ENCODE data around the gene BMPR1B. TPM values are rescaled to one million over a fixed set of nuclear protein-coding genes. Genes with fewer than 3 reads are reported as not detected.

Gene BMPR1B
- total and polyA plus RNA-seq, 2 experiments from 2014 or later: 1.6 to 3.3 TPM

- H3K79me2 ChIP-seq: no peaks in the 10 kb centered on the region
- H3K27ac ChIP-seq: no peak overlapping the region
- H3K4me3 ChIP-seq: no peak overlapping the region
- H2AFZ ChIP-seq: no peak overlapping the region
- no peak overlapping the region for H3K4me2 ChIP-seq
- H3K9me2 ChIP-seq (replicated peaks; ENCODE audit: insufficient read depth): no peaks in the 10 kb centered on the region
- peaks cover 4% of the 10 kb centered on the region for H3K9me3 ChIP-seq (ENCODE audit: low read depth)
- no peak for TF ChIP-seq EZH2phosphoT487 (IDR thresholded peaks at IDR 0.05; ENCODE audit: low read depth, severe bottlenecking, unreplicated experiment)
- no peak for TF ChIP-seq EZH2 (IDR thresholded peaks at IDR 0.05; ENCODE audit: borderline replicate concordance)
- no peak for TF ChIP-seq CTCF (IDR thresholded peaks at IDR 0.05; ENCODE audit: poor library complexity)
- no peaks in the 10 kb centered on the region for H3K27me3 ChIP-seq
- H3K4me1 ChIP-seq (ENCODE audit: insufficient read depth): peaks cover 3% of the 10 kb centered on the region
- no peaks in the 10 kb centered on the region for H3K36me3 ChIP-seq (replicated peaks; ENCODE audit: insufficient read depth, low read depth)
- no peaks in the 10 kb centered on the region for H4K20me1 ChIP-seq (ENCODE audit: insufficient read depth, poor library complexity, severe bottlenecking)
- DNase-seq (ENCODE audit: low spot score): no peak
These were observed 208.1 kb downstream of the BMPR1B start for GRCh38 chr4:94965852-94966251.

GRCh38 chr4:94968493-94968892 is 210.7 kb downstream of the BMPR1B start:
- no peak overlapping the region for H3K4me3 ChIP-seq
- no peak overlapping the region for H3K4me2 ChIP-seq
- H3K9me3 ChIP-seq (ENCODE audit: low read depth): no peaks in the 10 kb centered on the region
- DNase-seq (ENCODE audit: low spot score): no peak
- H3K36me3 ChIP-seq (replicated peaks; ENCODE audit: insufficient read depth, low read depth): no peaks in the 10 kb centered on the region
- H3K27me3 ChIP-seq: no peaks in the 10 kb centered on the region
- H3K9me2 ChIP-seq (replicated peaks; ENCODE audit: insufficient read depth): no peaks in the 10 kb centered on the region
- no peaks in the 10 kb centered on the region for H4K20me1 ChIP-seq (ENCODE audit: insufficient read depth, poor library complexity, severe bottlenecking)
- TF ChIP-seq EZH2phosphoT487 (IDR thresholded peaks at IDR 0.05; ENCODE audit: low read depth, severe bottlenecking, unreplicated experiment) (no peak), EZH2 (IDR thresholded peaks at IDR 0.05; ENCODE audit: borderline replicate concordance) (no peak), CTCF (IDR thresholded peaks at IDR 0.05; ENCODE audit: poor library complexity) (no peak)
- no peak overlapping the region for H2AFZ ChIP-seq
- H3K4me1 ChIP-seq (ENCODE audit: insufficient read depth): no peaks in the 10 kb centered on the region
- 76% methylated on average over 4 of the region's 4 CpGs for WGBS (ENCODE audit: low lambda C conversion rate, missing lambda C conversion rate)
- no peaks in the 10 kb centered on the region for H3K79me2 ChIP-seq
- H3K27ac ChIP-seq: no peak overlapping the region

GRCh38 chr4:94970650-94971049 is 212.9 kb downstream of the BMPR1B start:
- Histone ChIP-seq H2AFZ (no peak overlapping the region), H3K27me3 (no peaks in the 10 kb centered on the region), H3K27ac (no peak overlapping the region), H3K36me3 (replicated peaks; ENCODE audit: insufficient read depth, low read depth) (no peaks in the 10 kb centered on the region), H3K79me2 (no peaks in the 10 kb centered on the region), H3K4me1 (ENCODE audit: insufficient read depth) (no peaks in the 10 kb centered on the region), H3K9me3 (ENCODE audit: low read depth) (no peaks in the 10 kb centered on the region), H4K20me1 (ENCODE audit: insufficient read depth, poor library complexity, severe bottlenecking) (no peaks in the 10 kb centered on the region), H3K4me2 (no peak overlapping the region), H3K9me2 (replicated peaks; ENCODE audit: insufficient read depth) (no peaks in the 10 kb centered on the region), H3K4me3 (no peak overlapping the region)
- TF ChIP-seq CTCF (IDR thresholded peaks at IDR 0.05; ENCODE audit: poor library complexity): no peak
- TF ChIP-seq EZH2 (IDR thresholded peaks at IDR 0.05; ENCODE audit: borderline replicate concordance): no peak
- no peak for TF ChIP-seq EZH2phosphoT487 (IDR thresholded peaks at IDR 0.05; ENCODE audit: low read depth, severe bottlenecking, unreplicated experiment)
- 50% methylated on average over 1 of the region's 1 CpG for WGBS (ENCODE audit: low lambda C conversion rate, missing lambda C conversion rate)
- DNase-seq (ENCODE audit: low spot score): no peak

GRCh38 chr4:94974773-94975172 is 217.0 kb downstream of the BMPR1B start:
- H3K9me3 ChIP-seq (ENCODE audit: low read depth): no peaks in the 10 kb centered on the region
- H3K79me2 ChIP-seq: no peaks in the 10 kb centered on the region

More at GRCh38 chr4:94974773-94975172, 217.0 kb downstream of the BMPR1B start:
- no peak for DNase-seq (ENCODE audit: low spot score)
- TF ChIP-seq CTCF (IDR thresholded peaks at IDR 0.05; ENCODE audit: poor library complexity) (no peak), EZH2 (IDR thresholded peaks at IDR 0.05; ENCODE audit: borderline replicate concordance) (no peak), EZH2phosphoT487 (IDR thresholded peaks at IDR 0.05; ENCODE audit: low read depth, severe bottlenecking, unreplicated experiment) (no peak)
- Histone ChIP-seq H3K27me3 (no peaks in the 10 kb centered on the region), H3K36me3 (replicated peaks; ENCODE audit: insufficient read depth, low read depth) (no peaks in the 10 kb centered on the region), H2AFZ (no peak overlapping the region), H3K4me3 (no peak overlapping the region), H3K4me2 (no peak overlapping the region), H3K9me2 (replicated peaks; ENCODE audit: insufficient read depth) (no peaks in the 10 kb centered on the region), H3K4me1 (ENCODE audit: insufficient read depth) (no peaks in the 10 kb centered on the region), H3K27ac (no peak overlapping the region), H4K20me1 (ENCODE audit: insufficient read depth, poor library complexity, severe bottlenecking) (no peaks in the 10 kb centered on the region)
- 69% methylated on average over 3 of the region's 3 CpGs for WGBS (ENCODE audit: low lambda C conversion rate, missing lambda C conversion rate)

Data from hepatocyte (in vitro differentiated cells).